Activated naive CD8-positive, alpha-beta T cell treated with anti-CD3 and anti-CD28 coated beads, Interleukin-2, amount 10 ng/mL, durations not matched to agents 7 days and 5 days (primary cell): Measurements from ENCODE around the gene ALPK1. TPM values are rescaled to one million over a fixed set of nuclear protein-coding genes. Genes with fewer than 3 reads are reported as not detected.
A peak's percentile ranks its signal among the peaks of the same experiment; 100 is the strongest.

ENCODE experiments used
- ATAC-seq: fragments of 150-1000 bp; cut with Tn5 transposase; one replicate; pipeline ENCODE4 v1.10.0; 2021; ENCODE audit warnings: low read depth, moderate library complexity
- POLR2A ChIA-PET: fragments of 350-600 bp; sonication (Branson Sonifier 250); formaldehyde crosslinking; loops from one replicate; lab custom pipeline; 2021; ENCODE audit warnings: antibody characterized with exemption; lab: Charles Lee
- DNase-seq: peaks from one replicate; pipeline ENCODE4 v3.0.0; 2021
- H3K27ac Mint-ChIP-seq: one replicate; pipeline ENCODE4 v1.8.0; 2022; ENCODE audit warnings: mild to moderate bottlenecking, mixed read lengths
- H3K27me3 Mint-ChIP-seq: one replicate; pipeline ENCODE4 v1.8.0; 2022; ENCODE audit warnings: mild to moderate bottlenecking, moderate library complexity, mixed read lengths
- H3K36me3 Mint-ChIP-seq: one replicate; pipeline ENCODE4 v1.8.0; 2021; ENCODE audit warnings: mild to moderate bottlenecking, mixed read lengths
- H3K4me1 Mint-ChIP-seq: one replicate; pipeline ENCODE4 v1.8.0; 2021; ENCODE audit warnings: mixed read lengths
- H3K4me3 Mint-ChIP-seq: one replicate; pipeline ENCODE4 v1.8.0; 2022; ENCODE audit warnings: mild to moderate bottlenecking, moderate library complexity, mixed read lengths
- H3K9me3 Mint-ChIP-seq: one replicate; pipeline ENCODE4 v1.8.0; 2021; ENCODE audit warnings: mixed read lengths
- total RNA-seq, 2 experiments: library from RNA; stranded (reverse); gene quantifications; one replicate each; pipeline ENCODE4 v1.2.3, GENCODE V29; 2021

The ALPK1 gene
- total RNA-seq: 10 to 100 TPM; 20.9 to 26.0 TPM

DNA sequence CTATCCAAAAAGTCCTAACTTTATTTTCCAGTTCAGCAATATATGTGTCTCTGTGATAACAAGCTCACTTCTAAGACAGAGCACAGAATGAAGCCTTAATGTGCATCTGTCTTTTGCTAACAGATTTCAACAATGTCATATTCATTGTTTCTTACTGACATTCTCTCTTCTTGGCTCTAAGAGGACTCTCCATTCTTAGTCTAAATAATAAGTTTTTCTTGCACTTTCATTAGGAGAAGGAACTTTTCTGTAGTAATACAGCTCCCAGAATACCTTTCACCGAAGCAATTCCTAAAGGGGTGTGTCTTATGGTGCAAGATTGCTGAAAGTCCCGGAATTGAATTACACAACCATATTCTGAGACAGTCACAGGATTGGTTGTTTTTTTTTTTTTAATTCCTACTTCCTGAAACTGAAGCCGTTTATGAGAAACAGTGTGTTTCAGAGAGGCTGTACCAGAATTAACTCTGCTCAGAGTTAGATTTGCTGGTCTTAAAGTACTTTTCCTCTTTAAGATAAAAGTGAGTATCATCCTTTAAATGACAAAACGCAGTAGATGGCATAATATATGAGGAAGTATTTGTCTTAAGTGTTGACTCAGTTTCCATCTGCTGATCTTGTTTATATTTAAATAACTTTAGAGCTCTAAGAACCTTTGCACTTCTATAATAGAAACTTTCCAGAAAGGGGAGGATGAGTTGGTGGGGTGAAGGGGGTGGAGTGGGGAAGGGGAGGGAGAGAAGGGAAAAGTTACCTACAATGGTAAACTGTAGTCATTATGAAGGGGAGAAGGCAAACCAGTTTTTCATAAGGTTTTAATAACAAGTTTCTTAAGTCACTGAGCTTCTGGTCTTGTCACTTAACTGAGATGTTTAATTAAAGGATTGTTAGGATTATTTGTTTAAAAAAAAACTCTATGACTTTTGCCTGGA is at the start of gene ALPK1:
ALPK1 (plus strand) TSS at position 421 of the 932 bp plus-strand sequence.
- H3K9me3 Mint-ChIP-seq: no peaks in the 10 kb centered on the region

DNA sequence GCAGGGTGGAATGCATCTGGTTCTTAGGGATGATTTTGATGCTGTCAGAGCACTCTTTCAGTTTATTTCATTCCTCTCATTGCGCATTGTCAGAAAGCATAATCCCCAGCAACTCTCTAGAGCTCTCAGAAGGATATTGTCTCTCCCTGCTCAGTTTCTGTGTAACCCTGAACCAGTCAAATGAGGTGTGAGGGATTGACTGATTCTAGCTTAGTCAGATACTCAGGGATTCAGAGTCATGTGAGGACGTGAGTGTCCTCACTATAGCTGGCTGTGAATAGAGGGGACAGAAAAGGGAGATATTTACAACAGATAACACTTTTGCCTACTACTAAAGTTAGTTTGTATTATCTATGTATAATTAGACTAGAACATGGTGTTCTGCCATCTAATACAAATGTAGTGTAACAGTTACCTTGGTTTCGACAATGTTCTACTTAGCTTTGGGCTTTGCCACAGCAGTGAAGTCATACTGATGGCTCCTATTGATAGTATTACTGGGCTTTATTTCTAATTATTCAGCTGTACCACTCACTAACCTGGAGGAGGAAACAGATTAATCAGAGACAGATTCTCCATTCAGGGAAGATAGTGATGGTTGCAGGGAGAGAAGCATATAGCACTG is 46.0 kb upstream of the ALPK1 start:
- no peak overlapping the region for H3K27ac Mint-ChIP-seq
- DNase-seq (no peak), ATAC-seq (no peak)
- H3K27me3 Mint-ChIP-seq: no peaks in the 10 kb centered on the region
- POLR2A ChIA-PET: no interaction called here
- no peaks in the 10 kb centered on the region for H3K36me3 Mint-ChIP-seq
- H3K4me3 Mint-ChIP-seq: no peak overlapping the region
- no peaks in the 10 kb centered on the region for H3K9me3 Mint-ChIP-seq
- H3K4me1 Mint-ChIP-seq: peaks cover 3% of the 10 kb centered on the region

More for the DNA sequence above, at the start of gene ALPK1:
- DNase-seq (no peak), ATAC-seq (peak; percentile 80)
- H3K27me3 Mint-ChIP-seq: no peaks in the 10 kb centered on the region
- POLR2A ChIA-PET: interaction anchor here (1.7 to 3.7 kb wide), 3 partner anchors 10 to 65 kb away, joined by 12 to 25 read pairs (median 14); partner anchors contain the start of genes AP1AR and TIFA
- peak within 1 kb of the TSS; percentile 85 for H3K27ac Mint-ChIP-seq
- H3K4me1 Mint-ChIP-seq: peaks cover 15% of the 10 kb centered on the region
- no peaks in the 10 kb centered on the region for H3K36me3 Mint-ChIP-seq
- peak within 1 kb of the TSS; percentile 90 for H3K4me3 Mint-ChIP-seq

DNA sequence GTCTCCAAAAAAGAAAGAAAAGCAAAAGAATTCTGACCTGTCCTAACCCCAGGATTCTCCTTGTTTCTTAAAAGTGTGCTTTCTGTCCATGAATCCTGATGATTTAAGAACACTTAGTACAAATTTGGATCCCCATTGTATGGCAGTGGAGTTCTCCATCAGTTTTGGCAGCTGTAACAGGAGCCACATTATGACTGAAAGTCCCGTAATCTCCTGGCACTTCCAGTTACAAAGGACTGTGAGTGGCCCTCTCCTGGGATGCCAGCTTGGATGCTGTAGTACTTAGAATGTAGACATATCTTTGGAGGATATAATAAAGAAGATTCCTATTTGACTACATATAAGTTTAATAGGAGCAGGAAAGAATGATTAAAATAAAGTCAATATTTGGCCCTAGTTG is 44.9 kb upstream of the ALPK1 start:
- Mint-ChIP-seq H3K27me3 (no peaks in the 10 kb centered on the region), H3K36me3 (no peaks in the 10 kb centered on the region), H3K4me1 (peaks cover 1% of the 10 kb centered on the region), H3K4me3 (no peak overlapping the region), H3K9me3 (no peaks in the 10 kb centered on the region), H3K27ac (no peak overlapping the region)
- DNase-seq: no peak
- ATAC-seq: no peak
- POLR2A ChIA-PET: no interaction called here

DNA sequence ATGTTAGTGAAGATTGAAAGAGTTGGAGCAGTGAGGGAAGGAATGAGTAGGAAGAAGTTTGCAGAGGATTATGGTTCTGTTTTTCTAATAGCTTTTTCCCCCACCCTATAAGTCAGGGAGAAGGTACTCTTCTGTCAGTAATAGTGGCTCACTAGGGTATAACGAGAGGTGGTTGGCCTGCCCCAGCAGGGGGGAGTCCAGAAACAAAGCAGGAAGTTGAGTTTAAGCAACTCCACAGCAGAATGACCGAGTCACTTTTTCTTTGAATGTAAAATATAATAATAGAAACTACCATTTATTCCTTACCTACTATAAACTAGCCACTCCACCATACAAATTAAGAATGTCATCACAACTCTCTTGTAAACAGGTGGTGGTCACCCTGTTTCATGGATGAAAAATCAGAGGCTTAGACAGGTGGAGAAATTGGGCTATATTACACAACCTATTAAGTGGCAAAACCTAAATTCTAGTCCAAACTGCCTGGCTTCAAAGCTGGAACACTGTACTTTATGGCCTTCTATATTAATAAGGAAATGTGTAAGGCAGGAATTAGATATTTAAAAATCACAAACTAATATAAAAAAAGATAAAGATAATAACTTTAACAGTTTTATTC is 43.7 kb upstream of the ALPK1 start:
- H3K9me3 Mint-ChIP-seq: no peaks in the 10 kb centered on the region
- H3K27ac Mint-ChIP-seq: no peak overlapping the region
- no peaks in the 10 kb centered on the region for H3K27me3 Mint-ChIP-seq
- no peaks in the 10 kb centered on the region for H3K36me3 Mint-ChIP-seq
- DNase-seq (no peak), ATAC-seq (no peak)
- no peak overlapping the region for H3K4me3 Mint-ChIP-seq
- H3K4me1 Mint-ChIP-seq: peaks cover 1% of the 10 kb centered on the region
- POLR2A ChIA-PET: no interaction called here

DNA sequence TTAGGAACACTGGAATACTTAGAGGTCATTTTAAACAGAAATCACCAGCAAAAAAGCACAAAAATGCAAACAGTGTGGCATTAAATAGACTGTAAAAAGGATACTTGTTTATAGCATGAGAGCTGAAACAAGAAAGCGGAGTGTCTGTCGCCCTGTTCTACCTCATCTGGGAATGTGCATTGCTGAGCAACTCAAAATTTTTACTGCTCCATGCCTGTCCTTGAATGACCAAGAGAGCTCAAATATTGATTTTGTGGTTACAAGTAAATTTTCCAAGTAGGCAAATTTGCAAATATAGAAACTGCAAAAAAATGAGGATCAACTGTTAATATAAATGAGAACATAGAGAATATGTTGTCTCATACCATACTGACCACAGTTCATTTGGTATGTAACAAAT is 40.1 kb upstream of the ALPK1 start:
- no peaks in the 10 kb centered on the region for H3K36me3 Mint-ChIP-seq
- ATAC-seq: no peak
- H3K27me3 Mint-ChIP-seq: no peaks in the 10 kb centered on the region
- no peaks in the 10 kb centered on the region for H3K4me1 Mint-ChIP-seq
- no peak for DNase-seq
- H3K4me3 Mint-ChIP-seq: no peak overlapping the region
- no peak overlapping the region for H3K27ac Mint-ChIP-seq
- POLR2A ChIA-PET: no interaction called here
- H3K9me3 Mint-ChIP-seq: no peaks in the 10 kb centered on the region

DNA sequence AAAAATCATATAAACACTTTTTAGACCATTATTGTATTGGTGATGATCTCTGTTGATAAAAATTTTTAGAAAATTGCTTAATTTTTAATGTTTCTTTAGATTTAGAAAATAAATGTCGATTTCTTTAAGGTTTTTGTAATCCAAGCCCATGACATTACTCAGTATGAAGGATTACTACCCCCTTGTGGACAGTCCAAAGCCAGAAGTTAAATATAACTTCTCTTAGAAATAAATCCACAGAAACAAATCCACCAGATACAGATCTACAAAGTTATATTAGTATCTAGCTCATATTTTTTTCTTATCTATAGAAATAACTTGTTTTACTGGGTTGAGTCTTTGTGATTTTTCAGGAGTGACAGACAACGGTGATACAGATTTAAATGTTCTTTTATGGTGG is 30.3 kb upstream of the ALPK1 start:
- Mint-ChIP-seq H3K27ac (no peak overlapping the region), H3K4me1 (peaks cover 9% of the 10 kb centered on the region), H3K36me3 (peaks cover 12% of the 10 kb centered on the region), H3K9me3 (no peaks in the 10 kb centered on the region), H3K4me3 (no peak overlapping the region), H3K27me3 (no peaks in the 10 kb centered on the region)
- ATAC-seq (no peak), DNase-seq (no peak)
- POLR2A ChIA-PET: interaction anchor here (1.5 kb wide), 1 partner anchor 19 kb away, joined by 3 read pairs; the partner anchor contains the start of gene TIFA

DNA sequence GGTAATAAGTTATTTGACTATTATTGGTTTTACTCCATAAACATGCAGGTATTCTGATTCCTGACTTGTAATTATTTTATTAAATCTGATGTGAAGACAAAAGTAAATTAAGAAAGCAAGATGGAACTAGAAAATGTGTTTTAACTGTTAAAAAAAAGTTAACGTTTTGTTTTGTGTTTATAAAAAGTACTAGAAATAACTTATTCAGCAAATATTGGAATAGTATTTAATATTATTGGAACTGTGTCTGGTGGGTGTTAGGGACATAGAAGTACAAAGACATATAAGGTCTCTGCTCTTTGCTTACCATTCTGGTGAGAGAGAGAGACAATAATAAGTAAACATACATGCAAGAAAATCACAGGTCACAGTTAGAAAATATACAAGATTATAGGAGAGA is 27.1 kb upstream of the ALPK1 start:
- Mint-ChIP-seq H3K4me3 (no peak overlapping the region), H3K36me3 (peaks cover 25% of the 10 kb centered on the region), H3K4me1 (peaks cover 20% of the 10 kb centered on the region), H3K27me3 (no peaks in the 10 kb centered on the region), H3K27ac (no peak overlapping the region), H3K9me3 (no peaks in the 10 kb centered on the region)
- no peak for DNase-seq
- POLR2A ChIA-PET: no interaction called here
- no peak for ATAC-seq

DNA sequence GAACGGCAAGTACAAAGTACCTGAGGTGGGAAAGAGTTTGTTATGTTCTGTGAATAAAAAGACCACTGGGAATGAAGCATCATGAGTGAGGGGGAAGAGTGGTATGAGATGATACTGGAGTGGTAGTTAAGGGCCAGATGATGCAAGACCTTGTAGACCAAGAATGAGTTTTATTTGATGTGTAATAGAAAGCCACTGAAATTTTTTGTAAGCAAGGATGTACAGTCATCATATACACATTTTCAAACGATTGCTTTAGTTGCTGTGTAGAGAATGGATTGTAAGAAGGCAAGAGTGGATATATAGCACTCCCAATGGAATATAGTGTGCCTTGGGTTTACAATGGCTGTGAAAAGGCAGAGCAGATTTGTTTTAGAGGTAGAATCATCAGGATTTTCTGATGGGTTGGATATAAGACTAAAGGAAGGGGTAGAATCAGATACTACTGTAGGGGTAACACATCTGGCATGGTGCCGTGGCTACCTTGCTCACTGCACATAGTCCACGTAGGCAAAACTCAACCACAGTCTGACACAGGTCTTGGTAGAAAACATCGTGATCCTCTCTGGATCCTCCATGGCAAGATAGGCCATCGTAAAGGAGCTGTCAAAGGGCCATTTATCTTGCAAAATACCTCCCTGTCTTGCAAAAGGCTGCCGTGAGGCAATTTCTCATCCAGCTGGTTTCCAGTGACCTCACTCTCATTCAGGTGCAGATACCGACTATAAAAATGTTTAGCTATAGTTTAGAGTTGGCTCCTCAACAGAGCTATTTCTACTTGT is 26.3 kb upstream of the ALPK1 start:
- Mint-ChIP-seq H3K27ac (peak overlapping the region; percentile 1), H3K4me1 (peaks cover 22% of the 10 kb centered on the region), H3K4me3 (no peak overlapping the region), H3K36me3 (peaks cover 28% of the 10 kb centered on the region), H3K9me3 (no peaks in the 10 kb centered on the region), H3K27me3 (no peaks in the 10 kb centered on the region)
- DNase-seq (no peak), ATAC-seq (no peak)
- POLR2A ChIA-PET: no interaction called here

DNA sequence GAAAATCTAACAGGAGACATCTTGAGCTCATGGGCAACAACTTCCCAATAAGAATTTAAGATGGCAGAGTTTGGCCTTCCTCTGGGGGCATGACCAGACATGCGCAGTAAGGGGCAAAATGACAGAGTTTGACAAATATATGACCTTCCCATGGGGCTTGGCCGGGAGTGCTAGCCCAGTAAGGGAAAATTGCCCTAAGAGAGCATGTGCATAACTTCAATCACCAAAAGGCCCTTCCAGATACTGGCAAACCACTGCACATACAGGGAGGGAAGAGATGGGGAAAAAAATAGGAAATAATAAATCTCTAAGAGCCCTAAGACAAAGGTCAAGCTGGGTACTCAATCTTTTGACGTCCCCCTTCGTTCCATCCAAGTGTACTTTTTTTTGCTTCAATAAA is 24.9 kb upstream of the ALPK1 start:
- no peak for DNase-seq
- Mint-ChIP-seq H3K9me3 (no peaks in the 10 kb centered on the region), H3K27me3 (no peaks in the 10 kb centered on the region), H3K27ac (no peak overlapping the region), H3K4me1 (peaks cover 23% of the 10 kb centered on the region), H3K36me3 (peaks cover 36% of the 10 kb centered on the region), H3K4me3 (no peak overlapping the region)
- POLR2A ChIA-PET: no interaction called here
- ATAC-seq: no peak

DNA sequence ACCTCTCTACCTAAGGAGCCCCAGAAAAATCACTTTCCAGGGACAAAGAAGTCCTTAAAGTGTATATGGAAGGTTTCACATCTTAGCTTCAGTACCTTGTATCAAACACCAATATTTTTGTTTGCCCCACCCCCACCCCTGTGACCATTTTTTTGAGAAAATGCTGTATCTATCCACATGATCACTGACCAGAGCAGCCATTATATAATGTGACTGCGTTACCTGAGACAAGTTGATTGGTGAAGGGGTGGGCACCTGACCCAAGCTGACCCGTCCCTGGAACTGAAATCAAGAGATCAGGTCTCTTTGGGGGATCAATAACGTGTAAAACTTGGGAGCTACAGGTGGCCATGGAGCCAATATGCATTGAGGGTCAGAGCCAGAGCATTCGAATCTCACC is 22.2 kb upstream of the ALPK1 start:
- Mint-ChIP-seq H3K4me1 (peaks cover 37% of the 10 kb centered on the region), H3K9me3 (no peaks in the 10 kb centered on the region), H3K36me3 (peaks cover 47% of the 10 kb centered on the region), H3K27ac (no peak overlapping the region), H3K4me3 (no peak overlapping the region), H3K27me3 (no peaks in the 10 kb centered on the region)
- DNase-seq (no peak), ATAC-seq (no peak)
- POLR2A ChIA-PET: no interaction called here

DNA sequence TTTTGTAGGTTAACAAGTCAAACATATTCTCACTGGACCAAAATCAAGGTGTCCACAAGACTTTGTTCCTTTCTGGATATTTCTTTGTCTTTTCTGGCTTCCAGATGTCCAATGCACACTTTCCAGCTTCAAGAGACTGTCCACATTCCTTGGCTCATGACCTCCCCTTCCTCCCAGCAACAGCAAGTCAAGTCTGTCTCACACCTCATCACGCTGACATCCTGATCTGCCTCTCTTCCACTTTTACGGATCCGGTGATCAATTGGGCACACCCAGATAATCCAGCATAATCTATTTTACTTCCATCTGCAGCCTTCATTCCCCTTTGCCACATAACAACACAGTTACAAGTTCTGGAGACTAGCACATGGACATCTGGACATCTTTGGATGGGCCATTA is 21.1 kb upstream of the ALPK1 start:
- Mint-ChIP-seq H3K27me3 (no peaks in the 10 kb centered on the region), H3K9me3 (no peaks in the 10 kb centered on the region), H3K4me3 (no peak overlapping the region), H3K4me1 (peaks cover 34% of the 10 kb centered on the region), H3K27ac (no peak overlapping the region), H3K36me3 (peaks cover 41% of the 10 kb centered on the region)
- POLR2A ChIA-PET: no interaction called here
- ATAC-seq (no peak), DNase-seq (no peak)

DNA sequence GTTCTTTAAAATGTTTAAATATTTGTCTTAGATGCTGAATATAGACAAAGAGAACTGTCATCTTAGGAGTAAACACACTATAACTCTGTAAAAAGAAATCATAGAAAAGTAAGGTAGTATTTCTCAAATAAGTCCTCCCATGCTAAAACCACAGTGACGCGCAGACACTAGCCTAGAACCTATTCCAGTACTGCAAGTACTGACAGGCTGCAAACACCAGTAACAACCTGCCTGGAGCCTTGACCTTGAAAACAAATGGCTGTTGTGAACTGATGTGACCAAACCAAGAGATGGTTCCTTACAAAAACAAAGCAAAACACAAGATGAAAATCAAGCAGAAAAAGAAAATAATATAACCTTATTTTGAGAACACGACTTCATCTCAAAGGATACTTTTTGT is 19.9 kb upstream of the ALPK1 start:
- H3K27me3 Mint-ChIP-seq: no peaks in the 10 kb centered on the region
- POLR2A ChIA-PET: no interaction called here
- H3K4me3 Mint-ChIP-seq: no peak overlapping the region
- peaks cover 36% of the 10 kb centered on the region for H3K4me1 Mint-ChIP-seq
- DNase-seq: no peak
- H3K27ac Mint-ChIP-seq: no peak overlapping the region
- H3K9me3 Mint-ChIP-seq: peaks cover 2% of the 10 kb centered on the region
- H3K36me3 Mint-ChIP-seq: peaks cover 41% of the 10 kb centered on the region
- ATAC-seq: no peak
